HG03460 (cell line): Measurements from ENCODE around the gene NNAT.
"Not testable (repeated sequence)": the region's sequence is repeated elsewhere in the genome, so short reads cannot be mapped to it uniquely, and the experiment has no call there.

Experiments used
- ATAC-seq: cut with Tn5 transposase; IDR thresholded peaks from one replicate; pipeline ENCODE4 v1.9.1; 2021; ENCODE audit not compliant: unreplicated experiment

NNAT gene

DNA sequence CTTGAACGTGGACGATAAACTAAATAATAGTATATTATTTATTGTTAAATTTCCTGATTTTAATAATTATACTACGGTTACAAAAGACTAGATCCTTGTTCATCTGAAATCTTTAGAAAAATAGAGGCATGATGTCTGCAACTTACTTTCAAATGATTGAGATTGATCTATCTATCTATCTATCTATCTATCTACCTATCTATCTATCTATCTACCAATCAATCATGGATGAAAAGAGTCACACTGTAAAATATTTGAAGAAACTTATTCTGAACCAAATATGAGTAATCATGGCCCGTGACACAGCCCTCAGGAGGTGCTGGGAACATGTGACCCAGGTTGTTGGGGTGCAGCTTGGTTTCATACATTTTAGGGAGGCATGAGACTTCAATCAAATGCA, 18.4 kb downstream of the NNAT start:
- no peak for ATAC-seq

DNA sequence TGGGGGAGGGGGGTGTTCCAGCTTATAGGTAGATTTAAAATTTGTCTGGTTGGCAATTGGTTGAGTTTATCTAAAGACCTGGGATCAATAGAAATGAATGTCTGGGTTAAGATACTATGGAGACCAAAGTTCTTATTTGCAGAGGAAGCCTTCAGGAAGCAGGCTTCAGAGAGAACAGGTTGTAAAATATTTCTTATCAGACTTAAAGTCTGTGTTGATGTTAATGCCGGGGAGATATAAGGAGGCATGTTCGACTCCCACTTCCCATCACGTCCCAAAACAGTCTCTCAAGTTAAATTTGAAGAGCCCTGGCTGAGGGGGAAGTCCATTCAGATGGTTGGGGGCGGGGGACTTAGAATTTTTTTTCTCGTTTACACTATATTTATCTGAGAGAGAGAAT, 19.0 kb downstream of the NNAT start:
- no peak for ATAC-seq

DNA sequence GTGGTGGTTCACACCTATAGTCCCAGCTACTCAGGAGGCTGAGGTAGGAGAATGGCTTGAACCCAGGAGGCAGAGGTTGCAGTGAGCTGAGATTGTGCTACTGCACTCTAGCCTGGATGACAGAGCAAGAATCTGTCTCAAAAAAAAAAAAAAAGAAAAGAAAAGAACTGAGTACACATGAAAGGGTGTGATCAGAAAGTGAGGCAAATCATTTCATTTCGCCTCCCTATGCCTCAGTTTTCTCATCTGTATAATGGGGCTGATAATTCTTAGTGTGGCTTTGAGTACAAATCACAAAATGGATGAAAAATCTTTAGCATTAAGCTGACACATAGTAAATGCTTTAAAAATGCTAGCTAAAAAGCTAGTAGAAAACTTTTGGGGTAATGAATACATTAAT, 19.8 kb downstream of the NNAT start:
- ATAC-seq, result not testable (repeated sequence)

DNA sequence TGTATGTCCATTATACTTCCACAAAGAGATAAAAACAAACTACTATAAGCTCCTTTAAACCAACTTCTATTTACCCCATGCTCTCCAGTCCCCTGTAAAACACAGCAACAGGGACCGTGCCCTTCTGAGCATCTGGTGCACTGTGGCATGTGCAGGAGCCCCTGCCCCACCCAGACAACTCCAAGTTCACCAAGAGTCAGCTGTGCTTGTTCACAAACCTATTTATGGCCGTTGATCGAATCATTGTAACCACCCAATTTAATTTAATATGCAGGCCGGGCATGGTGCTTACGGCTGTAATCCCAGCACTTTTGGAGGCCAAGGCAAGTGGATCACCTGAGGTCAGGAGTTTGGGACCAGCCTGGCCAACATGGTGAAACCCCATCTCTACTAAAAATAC, 20.3 kb downstream of the NNAT start:
- no peak for ATAC-seq

DNA sequence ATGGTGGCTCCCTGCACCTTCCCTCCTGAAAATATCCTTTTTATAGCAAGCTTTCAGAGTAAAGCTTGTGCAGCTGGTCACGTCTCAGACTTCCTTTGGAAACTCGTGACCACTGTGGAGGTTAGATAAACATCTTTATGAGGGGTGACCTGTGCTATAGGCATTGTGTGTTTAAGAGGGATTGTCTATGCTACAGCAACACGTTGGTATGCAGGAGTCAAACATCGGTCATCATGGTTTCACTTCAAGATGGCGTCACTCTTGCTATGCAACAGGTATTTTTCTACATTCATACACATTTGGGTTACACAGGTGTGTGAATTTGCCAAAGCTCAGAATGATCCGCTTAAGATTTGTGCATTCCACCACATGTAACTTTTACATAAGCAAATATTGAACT, 21.2 kb downstream of the NNAT start:
- no peak for ATAC-seq

DNA sequence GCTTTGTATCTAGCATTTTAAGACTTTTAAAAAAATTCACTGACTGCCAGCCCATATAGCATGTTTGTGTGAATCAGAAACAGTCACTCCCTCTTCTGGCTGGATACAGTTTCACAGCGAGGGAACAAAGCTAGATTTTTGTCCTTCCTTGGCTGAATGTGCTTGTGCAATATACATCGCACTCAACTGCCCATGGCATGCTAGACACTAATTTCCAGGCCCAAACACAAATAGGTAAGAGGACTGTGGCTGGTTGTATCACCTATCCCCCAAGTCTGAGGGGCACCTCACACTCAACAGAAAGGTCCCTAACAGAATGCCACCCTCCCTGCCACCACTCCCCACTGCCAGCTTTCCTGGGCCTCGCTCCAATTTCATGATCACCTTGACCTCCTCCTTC, 22.8 kb downstream of the NNAT start:
- ATAC-seq, result no peak

DNA sequence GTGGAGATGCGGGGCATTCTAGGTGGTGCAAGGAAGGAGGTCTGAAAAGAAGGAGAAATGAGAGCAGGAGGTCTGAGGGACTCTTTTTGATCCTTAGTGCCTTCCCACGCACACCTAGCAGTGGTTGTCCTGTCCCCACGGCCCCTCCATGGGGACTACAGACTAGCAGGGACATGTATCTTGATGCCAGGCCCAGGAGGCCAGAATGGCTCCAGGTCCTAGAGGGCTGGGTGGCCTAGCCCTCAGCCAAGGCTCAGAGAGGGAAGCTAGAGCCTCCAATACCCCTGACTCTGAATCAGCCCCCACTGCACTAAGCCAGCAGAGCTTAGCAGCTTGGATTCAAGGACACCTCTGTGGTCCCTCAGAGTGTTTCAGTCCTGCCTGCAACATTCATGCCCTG, 23.3 kb downstream of the NNAT start:
- ATAC-seq, result no peak

DNA sequence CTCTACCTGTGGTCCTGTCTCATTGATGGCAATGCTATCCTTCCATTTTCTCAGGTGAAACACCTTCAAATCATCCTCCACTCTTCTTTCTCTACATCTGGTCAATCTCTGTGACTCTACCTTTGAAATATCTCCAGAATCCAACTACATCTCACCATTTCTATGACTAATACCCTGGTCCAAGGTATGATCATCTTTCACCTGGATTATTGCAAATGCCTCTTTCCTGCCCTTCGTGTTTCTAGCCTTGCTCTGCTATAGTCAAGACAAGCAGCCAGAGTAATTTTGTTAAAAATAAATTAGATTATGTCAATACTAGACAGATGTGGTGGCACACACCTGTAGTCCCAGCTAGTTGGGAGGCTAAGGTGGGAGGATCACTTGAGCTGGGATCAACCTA, 24.5 kb downstream of the NNAT start:
- ATAC-seq, result no peak

DNA sequence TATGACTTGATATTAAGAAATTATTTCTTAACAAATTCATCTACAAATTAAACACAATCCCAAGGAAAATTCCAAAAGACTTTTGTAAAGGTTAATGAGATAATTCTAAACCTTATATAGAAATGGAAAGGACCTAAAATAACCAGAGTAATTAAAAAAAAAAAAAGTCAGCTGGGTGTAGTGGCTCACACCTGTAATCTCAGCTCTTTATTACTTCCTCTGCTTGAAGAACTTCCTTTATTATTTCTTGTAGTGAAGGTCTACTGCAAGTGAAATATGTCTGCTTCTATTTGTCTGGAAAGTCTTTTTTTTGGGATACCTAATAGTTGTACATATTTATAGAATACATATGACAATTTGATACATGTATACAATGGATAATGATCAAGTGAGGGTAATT, 26.9 kb downstream of the NNAT start:
- no peak for ATAC-seq

DNA sequence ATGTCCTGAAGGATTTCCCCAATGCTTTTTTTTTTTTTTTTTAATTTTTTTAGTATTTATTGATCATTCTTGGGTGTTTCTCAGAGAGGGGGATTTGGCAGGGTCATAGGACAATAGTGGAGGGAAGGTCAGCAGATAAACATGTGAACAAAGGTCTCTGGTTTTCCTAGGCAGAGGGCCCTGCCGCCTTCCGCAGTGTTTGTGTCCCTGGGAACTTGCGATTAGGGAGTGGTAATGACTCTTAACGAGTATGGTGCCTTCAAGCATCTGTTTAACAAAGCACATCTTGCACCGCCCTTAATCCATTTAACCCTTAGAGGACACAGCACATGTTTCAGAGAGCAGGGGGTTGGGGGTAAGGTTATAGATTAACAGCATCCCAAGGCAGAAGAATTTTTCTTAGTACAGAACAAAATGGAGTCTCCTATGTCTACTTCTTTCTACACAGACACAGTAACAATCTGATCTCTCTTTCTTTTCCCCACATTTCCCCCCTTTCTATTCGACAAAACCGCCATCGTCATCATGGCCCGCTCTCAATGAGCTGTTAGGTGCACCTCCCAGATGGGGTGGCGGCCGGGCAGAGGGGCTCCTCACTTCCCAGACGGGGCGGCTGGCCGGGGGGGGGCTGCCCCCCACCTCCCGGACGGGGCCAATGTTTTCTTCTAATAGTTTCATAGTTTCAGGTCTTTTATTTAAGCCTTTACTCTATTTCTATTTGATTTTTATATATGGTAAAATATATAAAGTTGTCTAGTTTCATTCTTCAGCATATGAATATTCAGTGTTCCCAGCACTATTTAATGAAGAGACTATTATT, 29.3 kb downstream of the NNAT start:
- not testable (repeated sequence) for ATAC-seq

DNA sequence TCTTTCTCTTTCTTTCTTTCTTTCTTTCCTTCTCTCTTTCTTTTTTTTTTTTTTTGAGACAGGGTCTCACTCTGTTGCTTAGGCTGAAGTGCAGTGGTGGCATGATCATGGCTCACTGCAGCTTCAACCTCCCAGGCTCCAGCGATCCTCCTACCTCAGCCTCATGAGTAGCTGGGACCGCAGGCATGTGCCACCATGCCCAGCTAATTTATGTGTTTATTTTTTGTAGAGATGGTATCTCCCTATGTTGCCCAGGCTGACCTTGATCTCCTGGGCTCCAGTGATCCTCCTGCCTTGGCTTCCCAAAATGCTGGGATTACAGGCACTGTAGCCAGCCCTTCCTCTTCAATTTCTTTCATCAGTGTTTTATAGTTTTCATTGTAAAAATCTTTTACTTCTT, 30.6 kb downstream of the NNAT start:
- ATAC-seq, result not testable (repeated sequence)

DNA sequence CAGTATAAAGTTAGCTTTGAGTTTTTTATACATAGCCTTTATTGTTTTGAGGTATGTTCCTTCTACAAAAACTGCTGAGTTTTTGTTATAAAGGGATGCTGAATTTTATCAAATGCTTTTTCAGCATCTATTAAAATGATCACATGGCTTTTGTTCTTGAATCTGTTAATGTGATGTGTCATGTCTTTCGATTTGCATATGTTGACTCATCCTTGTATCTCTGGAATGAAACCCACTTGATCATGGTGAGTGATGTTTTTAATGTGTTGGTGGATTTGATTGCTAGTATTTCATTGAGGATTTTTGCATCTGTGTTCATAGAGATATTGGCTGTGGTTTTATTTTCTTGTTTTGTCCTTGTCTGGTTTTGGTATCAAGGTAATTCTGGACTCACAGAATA, 31.4 kb downstream of the NNAT start:
- ATAC-seq, result no peak

DNA sequence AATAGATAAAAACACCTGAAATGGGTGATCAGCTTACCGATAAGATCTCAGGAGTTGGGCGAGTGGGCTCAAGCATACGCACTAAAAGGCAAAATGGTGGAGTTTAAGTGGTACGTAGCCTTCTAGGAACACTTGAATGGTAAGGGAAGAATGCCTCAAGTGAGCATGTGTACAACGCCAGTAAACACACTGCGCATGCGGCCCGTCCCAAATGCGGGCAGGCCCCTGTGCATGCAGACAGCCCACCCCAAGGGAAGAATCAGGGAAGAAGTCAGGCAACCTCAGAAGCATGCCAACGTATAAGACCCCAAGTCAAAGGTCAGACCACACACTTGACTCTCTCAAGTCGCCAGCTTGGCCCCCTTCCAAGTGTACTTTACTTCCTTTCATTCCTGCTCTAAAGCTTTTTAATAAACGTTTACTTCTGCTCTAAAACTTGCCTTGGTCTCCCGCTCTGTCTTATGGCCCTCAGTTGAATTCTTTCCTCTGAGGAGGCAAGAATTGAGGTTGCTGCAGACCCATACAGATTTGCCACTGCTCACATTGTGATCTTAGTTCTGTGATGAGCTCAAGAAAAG, 33.8 kb downstream of the NNAT start:
- not testable (repeated sequence) for ATAC-seq

DNA sequence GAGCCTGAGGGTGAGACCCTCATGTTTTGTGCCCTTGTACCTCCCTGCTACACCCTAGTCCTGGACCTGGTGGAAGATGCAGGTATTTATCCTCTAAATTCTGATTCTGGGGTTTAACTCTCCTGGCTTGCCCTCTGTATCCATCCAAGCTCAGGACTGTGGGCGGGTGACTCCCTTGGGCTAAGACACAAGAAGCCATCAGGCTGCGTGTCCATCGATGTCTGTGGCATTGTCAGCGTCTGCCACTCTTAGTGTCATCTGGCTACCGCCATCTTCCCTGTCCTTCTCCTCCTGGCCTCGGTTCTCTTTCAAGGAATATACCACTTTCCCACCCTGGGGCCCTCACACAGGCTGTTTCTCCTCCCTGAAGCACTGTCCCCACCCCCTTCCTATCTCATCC, 35.5 kb downstream of the NNAT start:
- ATAC-seq, result no peak

DNA sequence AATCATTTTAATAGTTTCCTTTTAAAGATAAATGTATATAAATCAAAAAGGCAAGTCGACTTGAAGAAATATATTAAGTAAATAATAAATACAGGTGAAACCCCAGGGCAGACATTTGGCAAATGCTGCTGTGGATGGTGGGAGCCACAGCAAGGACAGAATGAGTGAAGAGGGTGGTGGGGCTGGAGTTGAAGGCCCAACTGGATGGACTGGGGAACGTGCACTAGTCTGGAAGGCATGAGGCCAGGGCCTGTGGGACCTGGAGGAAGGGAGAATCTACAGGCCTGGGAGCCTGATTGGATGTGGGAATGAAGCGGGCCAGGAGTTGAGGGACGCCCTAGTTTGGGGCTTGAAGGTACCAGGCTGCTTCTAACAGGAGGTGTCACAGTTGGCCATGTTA, 37.3 kb downstream of the NNAT start:
- ATAC-seq, result no peak

DNA sequence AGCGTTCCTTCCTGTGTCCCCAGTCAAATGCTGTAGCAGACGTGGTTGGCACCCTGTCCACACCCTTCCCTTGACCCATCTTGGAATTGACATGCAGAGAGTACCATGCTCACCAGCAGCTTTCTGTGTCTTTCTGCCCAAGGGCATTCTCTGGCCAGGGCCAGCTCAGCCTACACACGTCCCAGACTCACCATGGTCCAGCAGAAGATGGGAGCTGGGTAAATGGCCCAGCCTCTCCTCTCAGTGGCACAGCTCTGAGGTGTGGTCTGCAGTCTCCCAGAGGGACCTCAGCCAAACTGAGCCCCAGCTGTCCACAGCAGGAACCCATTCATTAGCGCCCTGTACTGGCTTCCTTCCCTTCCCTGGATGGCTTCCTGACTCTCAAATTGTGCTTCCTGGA, 37.7 kb downstream of the NNAT start:
- ATAC-seq, result no peak

DNA sequence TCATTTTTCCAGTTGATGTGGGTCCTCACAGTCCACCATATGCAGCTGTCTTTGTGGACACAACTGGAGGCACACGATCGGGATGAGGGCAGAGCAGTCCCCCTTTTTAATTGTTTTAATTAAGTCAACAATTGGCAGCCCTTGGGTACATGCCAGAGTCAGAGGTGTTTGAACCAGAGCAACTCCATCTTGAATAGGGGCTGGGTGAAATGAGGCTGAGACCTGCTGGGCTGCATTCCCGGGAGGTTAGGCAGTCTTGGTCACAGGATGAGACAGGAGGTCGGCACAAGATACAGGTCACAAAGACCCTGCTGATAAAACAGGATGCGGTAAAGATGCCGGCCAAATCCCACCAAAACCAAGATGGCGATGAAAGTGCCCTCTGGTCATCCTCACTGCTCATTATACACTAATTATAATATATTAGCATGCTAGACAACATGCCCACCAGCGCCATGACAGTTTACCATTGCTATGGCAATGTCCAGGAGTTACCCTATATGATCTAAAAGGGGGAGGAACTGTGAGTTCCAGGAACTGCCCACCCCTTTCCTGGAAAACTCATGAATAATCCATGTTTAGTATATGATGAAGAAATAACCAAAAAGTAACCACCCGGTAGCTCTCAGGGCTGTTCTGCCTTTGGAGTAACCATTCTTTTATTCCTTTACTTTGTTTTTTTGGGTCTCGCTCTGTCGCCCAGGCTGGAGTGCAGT, 38.4 kb downstream of the NNAT start:
- no peak for ATAC-seq

DNA sequence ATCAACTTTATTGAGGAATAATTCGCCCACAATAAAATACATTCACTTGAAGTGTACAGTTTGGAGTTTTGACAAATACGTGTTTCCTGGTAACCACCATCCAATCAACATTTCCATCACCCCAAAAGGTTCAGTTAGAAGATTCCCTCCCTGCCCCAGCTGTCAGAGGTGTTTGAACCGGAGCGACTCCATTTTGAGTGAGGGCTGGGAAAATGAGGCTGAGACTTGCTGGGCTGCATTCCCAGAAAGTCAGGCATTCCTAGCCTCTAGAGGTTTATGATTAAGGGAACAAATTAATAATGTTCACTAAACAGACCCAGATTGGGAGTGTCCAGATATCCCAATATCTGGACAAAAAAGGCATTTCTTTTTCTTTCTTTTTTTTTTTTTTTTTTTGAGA, 39.6 kb downstream of the NNAT start:
- no peak for ATAC-seq

DNA sequence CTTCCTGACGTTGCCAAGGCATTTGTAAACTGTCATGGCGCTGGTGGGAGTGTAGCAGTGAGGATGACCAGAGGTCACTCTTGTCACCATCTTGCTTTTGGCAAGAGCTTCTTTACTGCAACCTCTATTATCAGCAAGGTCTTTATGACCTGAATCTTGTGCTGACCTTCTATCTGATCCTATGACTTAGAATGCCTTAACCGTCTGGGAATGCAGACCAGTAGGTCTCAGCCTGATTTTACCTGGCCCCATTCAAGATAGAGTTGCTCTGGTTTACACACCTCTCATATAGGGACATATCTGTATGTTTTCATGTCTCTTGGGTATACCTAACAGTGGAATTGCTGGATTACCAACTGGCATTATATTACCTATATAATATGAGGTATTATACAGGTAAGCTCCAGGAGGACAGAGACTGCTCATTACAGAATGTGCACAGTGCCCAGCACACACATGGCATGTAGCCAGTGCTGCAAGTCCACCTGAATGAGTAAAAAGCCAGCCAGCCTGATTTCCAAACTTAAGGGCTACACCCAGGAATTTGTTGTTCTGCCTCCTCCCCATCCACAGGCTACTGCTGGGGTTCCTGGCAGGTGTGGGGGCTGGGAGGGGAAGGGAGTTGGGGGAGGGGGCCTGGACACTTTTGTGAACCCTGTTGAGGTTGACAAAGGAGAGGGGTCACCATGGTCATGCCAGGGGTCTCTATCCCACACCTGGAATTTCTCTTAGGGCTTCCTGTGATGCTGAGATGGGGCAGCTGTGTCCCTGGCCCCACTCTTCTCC, 41.8 kb downstream of the NNAT start:
- ATAC-seq, result no peak

DNA sequence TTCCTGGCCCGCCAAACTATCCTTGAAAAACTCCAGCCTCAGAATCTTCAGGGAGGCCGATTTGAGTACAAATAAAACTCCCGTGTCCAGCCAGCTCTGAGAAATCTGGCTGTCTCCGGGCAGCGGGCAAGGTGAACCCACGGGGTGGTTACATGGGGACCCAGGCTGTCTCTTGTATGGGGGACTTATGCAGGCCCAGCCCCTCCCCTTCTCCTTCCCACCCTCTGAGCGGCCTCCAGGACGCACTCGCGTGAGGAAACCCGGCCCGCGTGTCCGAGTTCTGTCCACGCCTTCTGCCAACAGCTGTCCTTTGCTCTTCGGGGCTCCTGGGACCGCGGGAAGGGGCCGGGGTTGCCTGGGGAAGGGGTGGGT, 43.0 kb downstream of the NNAT start:
- ATAC-seq, result no peak

DNA sequence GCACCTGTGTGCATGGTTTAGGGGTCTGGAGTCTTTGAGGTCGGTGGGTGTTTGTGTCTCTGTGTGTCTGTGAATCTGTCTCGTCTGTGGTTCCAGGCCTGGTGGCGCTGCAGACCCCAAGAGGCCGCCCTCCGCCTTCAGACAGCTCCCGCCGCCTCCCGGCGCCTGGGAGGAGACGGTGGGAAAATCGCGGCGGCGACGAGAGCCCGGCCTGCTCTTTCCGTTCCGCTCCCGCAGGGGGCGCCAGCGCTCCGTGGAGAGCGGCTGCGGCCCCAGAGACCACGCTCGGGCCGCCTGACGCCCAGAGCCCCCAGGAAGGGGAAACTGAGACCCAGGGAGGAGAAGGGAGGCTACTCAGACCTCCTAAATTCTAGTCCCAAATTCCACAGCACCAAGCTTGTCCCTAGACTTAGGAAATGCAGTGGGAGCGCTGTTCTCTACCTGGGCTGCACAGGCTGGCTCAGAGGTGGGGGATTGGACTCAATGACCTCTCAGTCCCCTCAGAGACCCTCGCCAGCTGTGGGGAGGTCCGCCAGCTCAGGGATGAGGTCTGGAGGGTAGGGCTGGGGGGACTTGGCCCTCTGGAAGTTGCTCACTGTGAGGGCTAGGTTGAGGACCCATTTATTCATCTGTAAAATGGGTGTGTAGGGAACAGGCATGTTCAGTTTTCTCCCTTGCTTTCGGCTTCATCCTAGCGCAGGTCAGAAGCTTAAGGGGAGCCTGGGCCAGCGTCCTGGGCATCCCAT, 43.5 kb downstream of the NNAT start:
- ATAC-seq, result no peak
